MM.1S (cell line): ENCODE data around the gene AGAP3.

Experiments
- DNase-seq: peaks from one replicate; pipeline ENCODE4 v3.0.0-alpha.2; 2015
- H2AFZ ChIP-seq: fragments of 300-600 bp; sonication (generic); 2 replicates; pipeline ENCODE4 v1.6.0; 2016; ENCODE audit warnings: antibody characterized with exemption, low read length
- H3F3A ChIP-seq: fragments of 300-600 bp; sonication (generic); 2 replicates; pipeline ENCODE4 v1.6.1; 2016; ENCODE audit warnings: mild to moderate bottlenecking, antibody characterized with exemption, low read length, moderate library complexity, mixed read lengths; ENCODE audit not compliant: insufficient read depth
- H3K27ac ChIP-seq: fragments of 300-600 bp; sonication (generic); 2 replicates; pipeline ENCODE4 v1.5.1; 2016; ENCODE audit warnings: mild to moderate bottlenecking, low read length
- H3K27me3 ChIP-seq: fragments of 300-600 bp; sonication (generic); replicated peaks from 2 replicates; pipeline ENCODE4 v1.6.0; 2016; ENCODE audit warnings: low read length; ENCODE audit not compliant: insufficient read depth
- H3K36me3 ChIP-seq: fragments of 300-600 bp; sonication (generic); replicated peaks from 2 replicates; pipeline ENCODE4 v1.6.1; 2016; ENCODE audit warnings: mild to moderate bottlenecking, low read length, mixed read lengths; ENCODE audit not compliant: insufficient read depth
- H3K4me1 ChIP-seq: fragments of 300-600 bp; sonication (generic); 2 replicates; pipeline ENCODE4 v1.6.1; 2016; ENCODE audit warnings: low read length, mixed read lengths
- H3K4me2 ChIP-seq: fragments of 300-600 bp; sonication (generic); 2 replicates; pipeline ENCODE4 v1.6.0; 2016; ENCODE audit warnings: low read depth, low read length
- H3K4me3 ChIP-seq: fragments of 300-600 bp; sonication (generic); 2 replicates; pipeline ENCODE4 v1.5.1; 2016; ENCODE audit warnings: low read length, mixed read lengths
- H3K79me2 ChIP-seq: fragments of 300-600 bp; sonication (generic); 2 replicates; pipeline ENCODE4 v1.6.1; 2016; ENCODE audit warnings: mixed run types, low read length, mixed read lengths
- H3K9ac ChIP-seq: fragments of 300-600 bp; sonication (generic); 2 replicates; pipeline ENCODE4 v1.6.1; 2016; ENCODE audit warnings: low read length, mixed read lengths
- H3K9me2 ChIP-seq: fragments of 300-600 bp; sonication (generic); replicated peaks from 2 replicates; pipeline ENCODE4 v1.6.1; 2016; ENCODE audit warnings: mild to moderate bottlenecking, low read length, mixed read lengths; ENCODE audit not compliant: insufficient read depth
- H3K9me3 ChIP-seq: fragments of 300-600 bp; sonication (generic); replicated peaks from 2 replicates; pipeline ENCODE4 v1.6.1; 2016; ENCODE audit warnings: mild to moderate bottlenecking, low read length, mixed read lengths; ENCODE audit not compliant: insufficient read depth
- H4K20me1 ChIP-seq: fragments of 300-600 bp; sonication (generic); 2 replicates; pipeline ENCODE4 v1.6.1; 2016; ENCODE audit warnings: mild to moderate bottlenecking, low read length, moderate library complexity, mixed read lengths; ENCODE audit not compliant: insufficient read depth
- CTCF ChIP-seq: fragments of 300-600 bp; sonication (generic); IDR thresholded peaks from 2 replicates; pipeline ENCODE4 v1.5.1; 2016; ENCODE audit warnings: antibody characterized with exemption, low read length, mixed read lengths
- EZH2 ChIP-seq: fragments of 300-600 bp; sonication (generic); optimal IDR thresholded peaks from 2 replicates; pipeline ENCODE3; 2017; ENCODE audit warnings: low read depth, mild to moderate bottlenecking, antibody characterized with exemption, low read length, mixed read lengths
- EZH2phosphoT487 ChIP-seq: fragments of 300-600 bp; sonication (generic); IDR thresholded peaks from 2 replicates; pipeline ENCODE4 v1.6.1; 2018; ENCODE audit warnings: antibody characterized with exemption, low read length

AGAP3 gene

GRCh38 chr7:151131224-151131591 is 44.9 kb downstream of the AGAP3 start:
- Histone ChIP-seq H3K9me3 (no peaks in the 10 kb centered on the region), H3K36me3 (no peaks in the 10 kb centered on the region), H3K4me3 (no peak overlapping the region), H2AFZ (no peak overlapping the region), H3F3A (no peaks in the 10 kb centered on the region), H3K27me3 (no peaks in the 10 kb centered on the region), H3K79me2 (no peaks in the 10 kb centered on the region), H3K4me2 (no peak overlapping the region), H3K27ac (no peak overlapping the region), H4K20me1 (no peaks in the 10 kb centered on the region), H3K9me2 (no peaks in the 10 kb centered on the region), H3K9ac (no peak overlapping the region), H3K4me1 (no peaks in the 10 kb centered on the region)
- DNase-seq = no peak
- TF ChIP-seq EZH2phosphoT487 (no peak), EZH2 (no peak), CTCF (no peak)

DNA sequence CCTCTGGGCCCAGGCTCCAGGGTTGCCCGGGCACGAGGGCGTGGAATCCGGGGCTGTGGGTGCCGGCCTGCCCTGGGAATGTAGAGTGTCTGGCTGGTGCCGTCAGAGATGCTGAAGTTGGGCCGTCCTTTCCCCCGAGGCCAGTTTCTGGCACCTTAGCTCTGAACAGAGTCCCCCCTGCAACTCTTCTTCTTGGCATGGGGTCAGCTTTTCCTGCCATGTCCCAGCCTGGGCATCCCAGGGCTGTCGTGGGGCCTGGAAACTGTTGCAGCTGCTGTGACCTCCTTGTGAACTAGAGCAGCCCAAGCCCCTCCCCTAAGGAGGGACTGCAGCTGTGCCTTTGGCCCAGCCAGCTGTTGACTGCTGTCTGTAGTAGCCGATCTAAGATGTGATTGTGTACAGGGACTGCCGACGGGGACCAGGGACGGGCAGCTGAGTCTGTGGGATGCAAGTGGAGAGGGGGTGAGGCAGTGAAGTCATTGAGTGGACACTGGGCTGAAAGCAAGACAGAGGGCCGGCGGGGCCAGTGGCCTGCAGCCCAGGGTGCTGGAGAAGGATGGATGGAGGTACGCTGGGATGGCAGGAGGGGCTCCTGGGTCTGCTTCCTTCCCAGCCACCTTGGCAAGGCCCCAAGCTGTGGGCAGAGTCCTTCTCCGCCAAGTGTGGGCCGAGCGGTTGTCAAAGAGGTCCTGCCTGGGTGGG is 45.5 kb downstream of the AGAP3 start:
- no peaks in the 10 kb centered on the region for H3K27me3 ChIP-seq
- no peak for DNase-seq
- H3K27ac ChIP-seq = no peak overlapping the region
- no peak overlapping the region for H2AFZ ChIP-seq
- no peaks in the 10 kb centered on the region for H3K79me2 ChIP-seq
- H3K4me3 ChIP-seq = no peak overlapping the region
- H3K36me3 ChIP-seq = no peaks in the 10 kb centered on the region
- no peaks in the 10 kb centered on the region for H3K9me2 ChIP-seq
- no peaks in the 10 kb centered on the region for H3F3A ChIP-seq
- TF ChIP-seq EZH2phosphoT487 = no peak
- TF ChIP-seq CTCF = no peak
- no peak for TF ChIP-seq EZH2
- H3K4me2 ChIP-seq = no peak overlapping the region
- H3K9me3 ChIP-seq = no peaks in the 10 kb centered on the region
- H3K9ac ChIP-seq = no peak overlapping the region
- H3K4me1 ChIP-seq = no peaks in the 10 kb centered on the region
- H4K20me1 ChIP-seq = no peaks in the 10 kb centered on the region

GRCh38 chr7:151132461-151133205 is 46.4 kb downstream of the AGAP3 start:
- Histone ChIP-seq H3K9me2 (no peaks in the 10 kb centered on the region), H3K9ac (no peak overlapping the region), H3K9me3 (no peaks in the 10 kb centered on the region), H3K4me3 (no peak overlapping the region), H3K36me3 (no peaks in the 10 kb centered on the region), H2AFZ (no peak overlapping the region), H3K4me1 (no peaks in the 10 kb centered on the region), H3K4me2 (no peak overlapping the region), H3K27me3 (no peaks in the 10 kb centered on the region), H3K27ac (no peak overlapping the region), H3F3A (no peaks in the 10 kb centered on the region), H3K79me2 (no peaks in the 10 kb centered on the region), H4K20me1 (no peaks in the 10 kb centered on the region)
- no peak for TF ChIP-seq EZH2
- no peak for TF ChIP-seq CTCF
- TF ChIP-seq EZH2phosphoT487 = no peak
- DNase-seq = no peak
